Umbilical cord (tissue), 2 donors: ENCODE results near the gene AOPEP. TPM values are rescaled to one million over a fixed set of nuclear protein-coding genes. Genes with fewer than 3 reads are reported as not detected.
A peak's percentile ranks its signal among the peaks of the same experiment; 100 is the strongest.

Experiments
- DNase-seq: peaks from one replicate; pipeline ENCODE4 v3.0.0-alpha.2; 2015; ENCODE audit warnings: low spot score
- total RNA-seq: library from RNA; depleted of rRNA; stranded (reverse); fragments of >200 nt; gene quantifications from one replicate; pipeline ENCODE4 v1.2.3, GENCODE V29; 2014; ENCODE audit warnings: low replicate concordance; ENCODE audit not compliant: insufficient read depth

The AOPEP gene
- total RNA-seq, 1 donor from 2014 or later, result 297 TPM

- no peak for DNase-seq
These were observed 353.0 kb downstream of the AOPEP start for GRCh38 chr9:95079461-95079860.

- DNase-seq, result no peak
These were observed 354.6 kb downstream of the AOPEP start for GRCh38 chr9:95080961-95081647.

DNA sequence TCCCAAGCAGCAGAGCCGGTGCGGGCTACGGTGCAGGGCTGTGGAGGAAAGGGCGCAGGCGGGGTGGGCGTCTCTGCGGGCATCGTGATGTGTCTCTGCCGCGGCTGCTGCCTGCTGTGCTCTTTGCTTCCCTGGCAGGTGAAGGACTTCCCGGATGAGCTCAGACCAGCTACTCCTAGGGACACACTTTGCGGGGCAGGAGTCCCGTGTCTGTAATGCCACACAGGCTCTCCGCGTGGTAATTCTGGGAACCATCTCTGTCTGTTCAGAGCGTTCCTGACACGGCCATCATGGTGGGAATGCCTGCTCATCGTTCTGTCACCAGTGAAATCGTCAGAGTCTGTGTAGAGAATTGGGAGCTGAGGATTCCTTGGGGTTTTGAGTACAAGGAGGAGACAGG, 355.5 kb downstream of the AOPEP start:
- no peak for DNase-seq

DNA sequence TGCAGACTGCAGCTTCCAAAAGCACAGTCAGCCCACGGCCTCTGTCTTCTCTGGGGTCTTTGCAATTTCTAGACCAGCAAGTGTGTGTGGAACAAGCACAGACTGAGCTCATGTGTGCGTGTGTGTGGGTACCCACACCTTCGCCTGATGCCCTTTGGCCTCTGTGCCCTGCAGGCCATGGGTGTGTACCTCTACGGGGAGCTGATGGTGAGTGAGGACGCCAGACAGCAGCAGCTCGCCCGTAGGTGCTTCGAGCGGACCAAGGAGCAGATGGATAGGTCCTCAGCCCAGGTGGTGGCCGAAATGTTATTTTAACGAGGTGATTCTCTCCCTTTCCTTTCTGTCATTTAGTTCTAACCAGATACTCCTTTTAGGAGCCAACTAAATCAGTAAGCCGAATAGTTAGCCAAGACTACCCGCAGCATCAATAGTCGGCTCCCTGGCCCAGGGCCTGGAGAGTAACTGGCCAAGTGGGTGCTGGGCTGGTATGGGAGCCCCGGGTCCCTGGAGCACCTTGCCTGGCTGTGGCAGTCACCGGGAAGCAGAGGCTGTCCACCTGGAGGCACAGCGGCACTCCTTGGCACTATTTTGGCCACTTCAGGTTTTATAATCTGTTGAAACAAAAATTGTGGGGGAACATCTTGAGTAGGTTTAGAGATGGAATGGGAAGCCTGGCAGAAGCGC, 356.0 kb downstream of the AOPEP start:
- no peak for DNase-seq

- no peak for DNase-seq
These were observed 356.7 kb downstream of the AOPEP start for GRCh38 chr9:95083086-95083768.

GRCh38 chr9:95084254-95084934, 357.9 kb downstream of the AOPEP start:
- no peak for DNase-seq

DNA sequence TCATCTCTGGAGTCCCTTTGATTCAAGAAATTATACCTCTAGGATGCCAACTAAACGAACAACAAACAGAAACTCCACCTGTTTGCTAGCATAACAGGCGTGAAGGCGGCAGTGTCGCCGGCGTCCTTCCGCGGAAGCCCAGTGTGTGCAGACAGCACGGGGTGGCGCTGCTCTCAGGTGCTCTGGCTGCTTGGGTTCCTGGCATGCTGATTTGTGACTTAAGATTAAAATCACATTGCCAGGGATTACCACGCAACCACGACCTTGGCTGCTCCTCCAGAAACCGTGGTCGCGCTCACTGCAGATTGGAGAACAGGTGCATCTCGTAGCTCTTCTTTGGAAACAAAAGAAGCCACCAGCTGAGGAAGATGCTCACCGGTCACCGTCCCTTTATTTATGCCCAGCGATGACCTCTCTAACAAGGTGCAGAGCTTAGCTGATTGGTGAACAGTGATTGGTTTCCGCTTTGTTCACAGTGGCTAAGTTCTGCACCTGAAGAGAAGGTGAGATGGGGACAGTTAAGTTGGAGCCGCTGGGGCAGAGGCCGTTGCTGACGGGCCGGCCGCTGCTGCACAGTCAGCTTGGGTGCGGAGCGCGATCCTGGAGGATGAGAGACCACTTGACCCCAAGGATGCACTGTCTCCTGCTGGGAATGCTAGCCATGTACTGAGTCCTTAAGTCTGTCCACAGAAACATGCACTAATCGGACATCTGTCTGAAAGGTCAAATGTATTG, 358.7 kb downstream of the AOPEP start:
- DNase-seq, result no peak

DNA sequence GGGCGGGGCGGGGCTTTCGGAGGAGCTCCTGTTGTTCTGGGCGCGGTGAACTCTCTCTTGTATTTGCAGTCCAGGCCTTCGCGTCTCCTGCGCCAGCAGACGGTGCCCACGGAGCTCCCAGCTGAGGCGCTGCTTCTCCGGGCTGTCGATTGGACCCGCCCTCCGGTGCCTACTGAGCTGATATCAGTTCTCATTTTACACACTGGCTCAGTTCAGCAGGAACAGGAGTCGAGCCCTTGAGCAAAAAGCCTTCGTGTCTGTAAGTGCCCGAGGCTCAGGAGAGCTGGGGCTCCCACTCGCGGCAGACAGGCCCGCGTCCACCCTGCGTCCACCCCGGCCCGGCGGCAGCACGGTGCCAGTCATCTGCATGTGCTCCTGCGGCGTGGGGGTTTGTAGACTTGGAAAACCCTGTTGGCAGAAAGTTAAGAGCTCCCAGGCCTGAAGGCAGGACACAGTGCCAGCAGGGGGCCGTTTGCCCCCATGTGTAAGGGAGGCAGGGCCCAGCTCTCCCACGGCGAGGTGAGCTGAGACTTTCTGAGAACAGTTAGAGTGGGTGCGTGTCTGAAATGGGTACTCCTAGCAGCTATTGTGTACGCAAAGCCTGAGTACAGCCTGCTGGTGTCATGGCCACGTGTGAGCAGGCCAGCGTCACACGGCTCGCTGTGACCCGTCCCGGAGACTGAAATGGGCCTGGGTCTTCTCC, 359.5 kb downstream of the AOPEP start:
- no peak for DNase-seq

- no peak for DNase-seq
These were observed 360.1 kb downstream of the AOPEP start for GRCh38 chr9:95086564-95086955.

DNA sequence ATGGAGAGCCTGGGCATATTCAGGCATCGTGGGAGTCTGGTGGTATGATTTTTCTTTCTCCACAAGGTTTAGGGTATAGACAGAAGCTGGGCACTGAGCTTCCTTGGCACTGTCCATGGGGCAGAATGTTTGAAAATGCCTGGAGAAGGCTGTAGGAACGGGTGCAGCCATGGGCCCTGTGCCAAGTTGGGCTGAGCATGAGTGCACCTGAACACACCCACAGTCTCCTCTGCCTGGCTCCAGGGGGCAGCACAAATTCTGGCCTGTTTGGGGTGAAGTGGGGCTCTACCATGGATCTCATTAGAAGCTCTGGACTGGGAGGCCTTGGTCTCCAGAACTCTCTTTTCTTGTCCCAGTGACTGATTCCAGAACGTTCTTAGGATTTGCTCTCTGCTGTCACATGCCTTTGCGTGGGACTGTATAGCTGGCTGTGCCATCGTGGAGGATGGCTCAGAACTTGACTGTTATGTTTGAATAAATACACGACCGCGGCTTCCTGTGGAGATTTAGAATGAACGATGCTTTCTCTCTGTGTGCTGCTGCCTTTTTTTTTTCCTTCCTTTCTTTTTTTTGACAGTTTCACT, 361.3 kb downstream of the AOPEP start:
- DNase-seq, result no peak

DNA sequence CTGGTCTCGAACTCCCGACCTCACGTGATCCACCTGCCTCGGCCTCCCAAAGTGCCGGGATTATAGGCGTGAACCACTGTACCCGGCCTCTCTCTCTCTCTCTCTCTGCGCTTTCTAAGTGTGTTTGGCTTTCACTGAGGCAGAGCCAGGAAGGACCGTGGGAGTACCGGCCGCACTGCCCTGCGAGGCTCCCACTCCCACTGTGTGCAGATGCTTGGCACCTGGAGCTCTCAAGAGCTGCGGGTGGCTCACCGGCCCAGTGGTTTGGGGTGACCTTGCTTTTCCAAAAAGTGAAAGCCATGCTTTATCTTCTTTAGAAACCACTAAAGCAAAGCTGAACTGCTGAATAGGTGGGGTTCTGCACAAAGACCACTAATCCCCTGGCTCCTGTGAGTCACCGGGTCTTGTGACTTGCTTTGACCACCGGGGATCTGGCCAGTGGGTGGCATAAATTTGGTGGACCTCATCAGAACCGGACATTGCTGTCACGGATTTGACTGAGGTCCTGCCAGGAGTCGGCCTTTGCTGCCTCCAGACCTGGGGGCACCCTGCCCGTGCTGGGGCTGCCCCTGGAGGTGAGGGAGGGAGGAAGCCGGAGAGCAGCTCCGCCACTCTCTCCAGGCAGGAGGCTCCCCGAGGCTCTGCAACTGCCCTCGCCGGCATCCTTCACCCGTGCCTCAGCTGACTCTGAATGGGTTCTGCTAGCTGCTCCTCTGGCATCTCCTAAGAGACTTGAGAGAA, 362.1 kb downstream of the AOPEP start:
- no peak for DNase-seq

- no peak for DNase-seq
These were observed 362.9 kb downstream of the AOPEP start for GRCh38 chr9:95089257-95090022.

DNA sequence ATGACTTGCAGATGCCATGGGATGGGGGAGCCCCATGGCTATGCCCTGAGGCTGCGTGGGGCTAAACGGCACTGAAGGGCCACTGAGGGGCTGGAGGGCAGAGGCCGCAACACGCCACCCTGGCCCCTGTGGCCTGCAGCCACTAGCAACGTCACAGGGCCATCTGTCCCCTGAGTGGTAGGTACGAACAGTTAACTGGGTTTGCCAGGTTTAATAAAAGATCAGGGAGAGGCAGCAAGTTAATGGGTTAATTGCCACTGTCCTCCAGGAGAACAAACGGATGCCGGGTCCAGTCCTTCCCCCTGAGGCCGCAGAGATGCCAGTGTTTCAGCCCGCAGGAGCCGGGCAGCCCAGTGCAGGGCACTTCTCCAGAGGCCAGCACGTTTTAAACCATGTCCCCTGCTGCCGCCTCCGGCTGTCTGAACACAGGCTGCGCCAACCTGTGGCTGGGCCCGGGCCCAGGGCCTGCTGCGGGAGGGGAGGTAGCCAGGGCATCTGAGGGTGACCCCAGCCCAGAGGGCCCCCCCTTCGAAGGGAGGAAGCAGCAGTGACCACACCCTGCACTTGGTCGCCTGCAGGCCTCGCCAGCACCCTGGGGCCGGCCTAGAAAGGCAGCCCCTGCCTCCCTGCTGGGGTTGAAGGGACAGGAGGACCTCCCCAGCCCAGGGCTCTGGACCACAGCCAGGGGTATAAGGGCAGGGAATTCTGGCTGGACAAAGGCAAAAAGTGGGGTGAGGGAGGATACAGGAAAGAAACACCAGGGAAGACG, 363.7 kb downstream of the AOPEP start:
- no peak for DNase-seq

DNA sequence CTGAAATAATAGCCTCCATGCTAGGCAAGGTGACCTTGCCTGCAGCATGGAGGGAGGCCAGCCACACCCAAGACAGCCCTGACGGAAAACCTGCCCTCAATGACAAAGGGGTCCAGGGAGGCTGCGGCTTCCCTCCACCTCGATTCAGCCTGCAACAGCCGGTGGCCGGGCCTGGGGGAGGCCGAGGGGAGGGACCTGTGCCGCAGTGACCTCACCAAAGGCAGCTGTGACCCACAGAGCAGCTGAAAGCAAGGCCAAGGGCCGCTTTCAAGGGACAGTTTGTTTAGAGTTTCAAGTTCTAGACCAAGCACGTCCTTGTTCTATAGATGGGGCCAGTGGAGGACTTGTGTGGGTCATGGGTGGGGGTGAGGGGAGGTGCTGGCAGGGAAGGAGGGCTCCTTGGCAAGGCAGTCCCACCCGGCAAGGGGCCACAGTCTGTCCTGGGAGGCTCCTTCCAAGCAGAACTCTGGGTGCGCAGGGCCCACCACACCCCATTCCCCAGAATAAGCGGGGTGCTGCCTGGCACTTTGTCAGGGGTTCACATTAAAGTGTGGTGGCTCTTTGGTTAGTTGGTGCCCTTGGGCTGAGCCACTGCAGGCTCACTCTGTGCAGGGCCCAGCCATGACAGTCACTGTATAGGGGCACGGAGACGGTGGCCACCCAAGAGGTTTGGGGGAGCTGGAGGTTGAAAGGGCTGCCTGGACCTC, 364.5 kb downstream of the AOPEP start:
- no peak for DNase-seq

- DNase-seq, result peak; percentile 89
These were observed 365.2 kb downstream of the AOPEP start for GRCh38 chr9:95091601-95092261.

- DNase-seq, result peak; percentile 82
These were observed 366.0 kb downstream of the AOPEP start for GRCh38 chr9:95092262-95093072.
